GM21786 (cell line): ENCODE measurements around the gene TSPAN11.
"Not testable (repeated sequence)": the region's sequence is repeated elsewhere in the genome, so short reads cannot be mapped to it uniquely, and the experiment has no call there.

Source experiments
- ATAC-seq: cut with Tn5 transposase; IDR thresholded peaks from one replicate; pipeline ENCODE4 v1.9.1; 2021; ENCODE audit not compliant: unreplicated experiment

TSPAN11 gene

DNA sequence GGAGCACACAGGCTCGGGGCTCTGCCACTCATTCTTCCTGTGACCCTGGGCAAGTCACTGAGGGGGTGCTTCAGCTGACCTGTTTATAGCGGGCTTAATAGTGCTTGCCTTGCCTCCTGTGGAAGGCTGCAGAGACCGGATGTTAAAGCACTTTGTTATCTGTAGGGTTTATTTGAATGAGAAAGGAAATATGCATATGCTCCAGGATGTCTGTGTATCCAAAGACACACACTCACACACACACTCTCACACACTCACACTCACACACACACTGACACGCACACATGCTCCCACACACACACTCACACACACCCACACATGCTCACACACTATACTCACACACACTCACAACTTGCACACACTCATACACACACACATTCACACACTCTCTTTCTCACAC, 91.0 kb downstream of the TSPAN11 start:
- ATAC-seq, result no peak

DNA sequence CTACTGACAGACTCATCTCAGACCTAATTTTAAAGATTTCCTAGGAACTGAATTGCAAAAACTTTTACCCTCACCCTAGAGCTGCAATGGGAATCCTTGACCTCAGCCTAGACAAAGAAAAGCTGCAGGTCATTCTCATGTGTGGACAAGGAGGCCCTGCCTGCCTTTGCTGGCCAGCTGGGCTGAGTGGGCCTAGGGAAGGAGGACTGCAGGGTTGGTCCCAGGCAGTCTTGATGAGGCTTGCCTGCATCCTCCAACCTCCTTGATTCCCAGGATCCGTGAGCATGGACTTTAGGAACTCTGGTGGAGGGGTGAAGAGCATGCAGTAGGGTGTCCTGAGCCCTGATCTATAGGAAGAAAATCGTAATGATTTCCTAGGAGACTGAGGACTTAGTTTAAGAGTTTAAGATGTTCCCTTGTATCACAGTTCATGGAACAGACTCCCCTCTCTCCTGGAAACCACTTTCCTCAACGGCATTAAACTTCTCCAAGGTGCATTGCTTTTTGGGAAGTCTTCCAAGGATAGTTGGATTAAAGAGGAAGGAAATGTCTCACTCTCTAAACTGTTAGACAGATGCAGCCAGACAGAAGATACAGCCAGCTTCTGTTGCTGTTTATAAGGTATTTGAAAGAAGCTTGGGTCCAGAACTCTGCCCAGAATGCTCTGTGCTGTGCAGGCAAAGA, 91.7 kb downstream of the TSPAN11 start:
- no peak for ATAC-seq

- no peak for ATAC-seq
Measured at GRCh38 chr12:31018790-31019505, 92.4 kb downstream of the TSPAN11 start.

- no peak for ATAC-seq
Measured at GRCh38 chr12:31019561-31019960, 93.0 kb downstream of the TSPAN11 start.

- no peak for ATAC-seq
Measured at GRCh38 chr12:31019976-31020375, 93.4 kb downstream of the TSPAN11 start.

DNA sequence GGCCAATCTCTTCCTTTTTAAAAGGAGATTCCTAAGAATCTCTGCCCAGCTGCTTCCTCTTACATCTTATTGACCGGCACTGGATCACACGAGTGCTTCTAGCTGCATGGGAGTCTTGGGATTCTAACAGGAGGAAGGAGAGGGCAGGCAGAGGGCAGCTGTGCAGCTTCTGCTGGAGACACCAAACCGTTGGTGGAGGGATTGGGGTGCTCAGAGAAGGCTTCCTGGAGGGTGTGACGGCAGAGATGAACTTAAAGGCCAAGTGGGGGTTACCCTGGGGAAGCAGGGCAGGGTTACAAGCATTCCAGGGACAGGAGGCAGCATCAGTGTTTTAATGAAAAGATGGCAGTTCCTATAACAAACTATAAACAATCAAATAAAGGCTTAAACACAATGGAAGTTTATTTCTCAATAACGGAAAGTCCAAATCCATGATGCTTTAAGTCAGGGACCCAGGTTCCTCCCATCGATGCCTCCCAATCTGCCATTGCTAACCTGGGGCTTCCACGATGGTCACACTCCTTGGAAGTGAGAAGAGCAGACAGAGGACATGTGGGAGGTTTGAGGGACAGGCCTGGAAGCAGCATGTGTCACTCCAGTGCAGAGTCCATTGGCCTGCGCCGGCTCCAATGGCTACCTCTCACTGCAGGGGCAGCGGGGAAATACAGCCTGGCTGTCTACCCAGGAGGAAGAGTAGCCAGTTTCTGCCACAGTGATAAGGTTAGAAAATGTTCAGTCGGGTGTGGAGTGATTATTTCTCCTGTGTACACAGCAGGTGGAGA, 94.0 kb downstream of the TSPAN11 start:
- ATAC-seq, result no peak

DNA sequence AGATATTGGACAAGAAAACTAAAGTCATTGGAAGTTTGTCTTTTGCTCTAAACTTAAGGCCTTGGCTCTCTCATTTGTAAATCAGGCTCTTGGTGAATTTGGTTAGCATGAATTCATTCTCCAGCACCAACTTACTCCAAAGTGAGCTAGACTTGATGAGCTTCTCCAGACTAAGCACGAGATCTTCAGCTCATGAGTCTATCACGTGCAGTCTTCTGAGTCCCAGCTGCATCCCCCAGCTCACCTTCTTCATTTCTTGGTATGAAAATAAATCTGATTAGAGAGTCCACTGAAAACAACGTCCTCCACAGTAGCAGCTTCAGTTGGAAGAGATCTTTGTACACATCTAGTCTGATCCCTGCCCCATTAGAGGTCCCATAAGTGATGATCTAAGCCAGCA, 94.6 kb downstream of the TSPAN11 start:
- ATAC-seq, result no peak

GRCh38 chr12:31021809-31022494, 95.4 kb downstream of the TSPAN11 start:
- no peak for ATAC-seq

DNA sequence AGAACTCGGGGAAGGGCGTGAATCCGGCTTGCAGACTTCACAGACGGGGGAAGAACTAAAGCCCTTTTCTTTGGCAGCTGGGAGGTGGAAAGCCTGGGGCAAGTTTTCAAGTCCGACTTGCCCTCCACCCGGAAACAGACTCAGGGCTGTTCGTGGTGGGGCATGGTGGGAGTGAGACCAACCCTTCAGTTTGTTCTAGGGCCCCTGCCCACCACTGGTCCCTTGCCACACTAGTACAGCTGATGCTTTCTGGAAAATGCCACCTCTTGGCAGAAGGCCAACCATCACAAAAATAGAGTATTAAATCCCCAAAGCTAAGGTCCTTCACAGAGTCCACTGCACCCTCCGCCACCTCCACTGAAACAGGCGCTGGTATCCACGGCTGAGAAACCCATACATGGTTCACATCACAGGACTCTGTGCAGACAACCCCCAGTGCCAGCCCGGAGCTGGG, 96.8 kb downstream of the TSPAN11 start:
- ATAC-seq, result no peak

GRCh38 chr12:31026202-31026601, 99.7 kb downstream of the TSPAN11 start:
- no peak for ATAC-seq

DNA sequence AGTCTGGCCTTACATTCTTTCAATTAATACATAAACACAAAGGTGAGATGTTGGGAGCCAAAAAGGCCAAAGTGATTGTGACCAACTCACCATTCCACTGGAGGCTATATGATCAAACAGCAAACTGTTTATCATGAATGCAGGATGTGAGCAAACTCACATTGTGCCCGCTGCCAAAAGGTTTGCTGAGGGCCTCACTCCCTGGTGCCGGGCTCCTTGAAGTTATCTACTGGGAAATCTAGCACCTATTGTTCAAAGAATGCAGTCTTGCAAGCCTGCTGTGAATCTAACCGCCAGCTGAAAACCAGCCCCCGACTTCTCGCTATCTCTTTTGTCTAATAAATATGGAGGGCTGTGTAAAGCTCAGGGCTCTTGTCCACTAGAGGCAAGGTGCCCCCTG, 100.5 kb downstream of the TSPAN11 start:
- not testable (repeated sequence) for ATAC-seq

GRCh38 chr12:31029468-31029867, 102.9 kb downstream of the TSPAN11 start:
- no peak for ATAC-seq

GRCh38 chr12:31029916-31030562, 103.5 kb downstream of the TSPAN11 start:
- ATAC-seq, result no peak

DNA sequence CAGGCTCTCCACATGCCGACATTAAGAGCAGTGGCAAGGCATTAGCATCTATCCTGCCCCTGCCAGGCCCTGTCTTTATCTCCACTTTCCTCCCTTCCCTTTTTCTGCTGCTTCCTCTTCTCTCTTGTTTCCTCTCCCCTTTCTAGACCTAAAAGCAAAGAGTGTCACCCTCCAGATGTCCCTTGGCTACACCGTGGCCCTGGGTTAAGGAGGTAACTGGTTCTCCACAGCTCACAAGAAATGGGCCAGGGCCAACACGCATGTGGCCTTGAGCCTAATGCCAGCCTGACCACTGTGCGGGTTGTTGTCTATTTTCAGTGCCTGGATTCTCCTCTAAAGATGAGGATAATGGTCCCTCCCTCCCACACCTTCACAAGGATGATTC, 105.4 kb downstream of the TSPAN11 start:
- no peak for ATAC-seq

GRCh38 chr12:31033146-31033545, 106.6 kb downstream of the TSPAN11 start:
- no peak for ATAC-seq

DNA sequence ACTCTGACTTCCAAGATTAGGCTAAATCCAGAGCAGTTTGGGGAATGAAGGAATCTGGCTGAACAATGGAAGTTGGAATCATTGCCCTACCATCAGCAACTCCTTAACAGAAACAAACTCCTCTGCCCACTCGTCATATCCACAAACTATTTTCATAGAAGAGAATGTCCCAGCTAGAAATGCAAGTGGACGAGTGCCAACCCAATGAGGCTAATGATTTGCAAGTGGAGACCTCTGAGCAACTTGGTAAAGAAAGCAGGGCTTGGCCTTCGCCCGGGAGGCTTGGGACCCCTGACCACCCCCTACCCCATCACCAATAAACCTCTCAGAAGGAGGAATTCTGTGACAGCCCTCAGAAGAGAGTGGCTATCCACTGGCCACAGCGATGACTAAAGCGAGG, 107.1 kb downstream of the TSPAN11 start:
- ATAC-seq, result no peak

GRCh38 chr12:31034372-31034771, 107.8 kb downstream of the TSPAN11 start:
- no peak for ATAC-seq

- no peak for ATAC-seq
Measured at GRCh38 chr12:31035226-31035625, 108.7 kb downstream of the TSPAN11 start.

GRCh38 chr12:31035967-31036665, 109.6 kb downstream of the TSPAN11 start:
- no peak for ATAC-seq

DNA sequence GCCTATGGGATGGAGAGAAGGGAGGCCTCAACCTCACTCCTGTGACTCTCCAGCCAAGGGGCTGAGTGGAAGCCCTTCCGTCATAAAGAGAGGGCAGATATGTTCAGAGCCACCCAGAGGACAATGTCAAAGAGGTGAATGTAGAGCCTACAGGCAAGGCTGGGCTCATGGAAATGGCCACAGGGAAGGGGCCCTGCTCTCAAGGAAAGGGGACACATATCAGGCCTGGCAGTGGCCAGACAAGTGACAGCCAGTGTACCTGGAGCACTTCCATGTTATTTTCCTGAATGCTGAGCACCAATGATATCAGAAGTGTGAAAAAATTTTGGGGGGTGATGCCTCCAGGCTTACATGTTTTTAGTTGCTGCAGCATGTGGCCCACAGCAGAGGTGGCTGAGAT, 110.5 kb downstream of the TSPAN11 start:
- ATAC-seq, result no peak
